WI38 (cell line): Measurements from ENCODE around the gene TRIM17.

Experiments used
- H3K4me3 ChIP-seq: 2 replicates; pipeline ENCODE4 v1.5.1; 2011; ENCODE audit warnings: low read depth, mild to moderate bottlenecking, control low read depth, low read length
- TF ChIP-seq, protein P1 (sequence below): IDR thresholded peaks from 2 replicates; pipeline ENCODE4 v1.5.1; 2012; ENCODE audit warnings: low read depth, mild to moderate bottlenecking, control low read depth, low read length

Gene TRIM17

DNA sequence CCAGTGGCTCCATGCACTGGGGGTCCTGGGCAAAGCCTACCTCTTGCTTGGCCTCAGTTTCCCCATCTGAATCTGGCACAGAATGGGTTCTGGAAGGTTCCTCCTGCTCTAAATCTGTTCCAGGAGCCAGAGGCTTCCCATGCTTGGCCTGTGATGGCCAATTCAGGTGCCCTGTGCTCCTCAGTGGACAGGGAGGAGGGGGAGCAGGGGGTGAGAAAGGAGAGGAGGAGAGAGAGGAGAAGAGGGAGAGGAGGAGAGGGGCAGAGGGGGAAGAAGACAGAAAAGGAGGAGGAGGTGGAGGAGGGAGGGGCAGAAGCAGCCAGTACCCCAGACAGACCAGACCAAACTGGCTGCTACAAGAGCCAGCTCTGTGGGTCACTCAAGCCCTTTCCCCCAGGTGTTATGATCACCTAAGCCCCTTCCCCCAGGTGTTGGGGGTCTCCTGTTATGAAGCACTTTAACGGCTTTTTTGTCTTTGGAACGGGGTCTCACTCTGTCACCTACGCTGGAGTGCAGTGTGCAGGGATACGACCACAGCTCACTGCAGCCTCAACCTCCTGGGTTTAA, 53.7 kb downstream of the TRIM17 start:
- TF ChIP-seq, protein P1, sequence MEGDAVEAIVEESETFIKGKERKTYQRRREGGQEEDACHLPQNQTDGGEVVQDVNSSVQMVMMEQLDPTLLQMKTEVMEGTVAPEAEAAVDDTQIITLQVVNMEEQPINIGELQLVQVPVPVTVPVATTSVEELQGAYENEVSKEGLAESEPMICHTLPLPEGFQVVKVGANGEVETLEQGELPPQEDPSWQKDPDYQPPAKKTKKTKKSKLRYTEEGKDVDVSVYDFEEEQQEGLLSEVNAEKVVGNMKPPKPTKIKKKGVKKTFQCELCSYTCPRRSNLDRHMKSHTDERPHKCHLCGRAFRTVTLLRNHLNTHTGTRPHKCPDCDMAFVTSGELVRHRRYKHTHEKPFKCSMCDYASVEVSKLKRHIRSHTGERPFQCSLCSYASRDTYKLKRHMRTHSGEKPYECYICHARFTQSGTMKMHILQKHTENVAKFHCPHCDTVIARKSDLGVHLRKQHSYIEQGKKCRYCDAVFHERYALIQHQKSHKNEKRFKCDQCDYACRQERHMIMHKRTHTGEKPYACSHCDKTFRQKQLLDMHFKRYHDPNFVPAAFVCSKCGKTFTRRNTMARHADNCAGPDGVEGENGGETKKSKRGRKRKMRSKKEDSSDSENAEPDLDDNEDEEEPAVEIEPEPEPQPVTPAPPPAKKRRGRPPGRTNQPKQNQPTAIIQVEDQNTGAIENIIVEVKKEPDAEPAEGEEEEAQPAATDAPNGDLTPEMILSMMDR: no peak
- no peak overlapping the region for H3K4me3 ChIP-seq

DNA sequence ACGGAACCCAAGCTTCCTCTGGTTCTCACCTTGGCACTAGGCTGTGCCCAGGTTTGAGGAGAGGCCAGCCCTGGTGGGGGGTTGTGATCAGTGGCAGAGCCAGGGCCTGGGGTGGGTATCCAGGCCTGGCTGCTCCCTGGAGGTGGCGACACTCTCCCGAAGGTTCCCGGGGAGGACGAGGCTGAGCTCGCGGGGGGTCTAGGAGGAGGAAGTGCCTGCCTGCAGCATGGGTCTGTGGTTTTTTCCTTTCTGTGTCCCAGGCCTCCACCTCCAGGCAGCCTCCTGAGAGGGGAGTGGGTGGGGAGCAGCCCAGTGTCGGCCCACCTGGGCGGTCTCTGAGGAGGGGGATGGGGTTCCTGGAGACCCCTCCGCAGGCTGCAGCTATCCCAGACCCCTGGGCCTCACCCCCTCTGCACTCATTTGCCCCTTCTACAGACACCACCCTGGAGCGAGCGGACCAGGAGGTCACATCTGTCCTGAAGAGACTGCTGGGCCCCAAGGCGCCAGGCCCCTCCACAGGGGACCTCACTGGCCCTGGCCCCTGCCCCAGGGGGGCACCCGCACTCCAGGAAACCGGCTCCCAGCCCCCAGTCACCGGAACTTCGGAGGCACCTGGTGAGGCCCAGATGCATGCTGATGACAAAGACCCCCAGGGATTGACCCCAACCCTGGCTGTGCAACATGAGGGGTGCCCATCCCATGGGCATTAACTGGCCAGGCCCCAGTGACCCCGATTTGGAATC, 54.3 kb downstream of the TRIM17 start:
- TF ChIP-seq, protein P1: no peak
- H3K4me3 ChIP-seq: no peak overlapping the region

DNA sequence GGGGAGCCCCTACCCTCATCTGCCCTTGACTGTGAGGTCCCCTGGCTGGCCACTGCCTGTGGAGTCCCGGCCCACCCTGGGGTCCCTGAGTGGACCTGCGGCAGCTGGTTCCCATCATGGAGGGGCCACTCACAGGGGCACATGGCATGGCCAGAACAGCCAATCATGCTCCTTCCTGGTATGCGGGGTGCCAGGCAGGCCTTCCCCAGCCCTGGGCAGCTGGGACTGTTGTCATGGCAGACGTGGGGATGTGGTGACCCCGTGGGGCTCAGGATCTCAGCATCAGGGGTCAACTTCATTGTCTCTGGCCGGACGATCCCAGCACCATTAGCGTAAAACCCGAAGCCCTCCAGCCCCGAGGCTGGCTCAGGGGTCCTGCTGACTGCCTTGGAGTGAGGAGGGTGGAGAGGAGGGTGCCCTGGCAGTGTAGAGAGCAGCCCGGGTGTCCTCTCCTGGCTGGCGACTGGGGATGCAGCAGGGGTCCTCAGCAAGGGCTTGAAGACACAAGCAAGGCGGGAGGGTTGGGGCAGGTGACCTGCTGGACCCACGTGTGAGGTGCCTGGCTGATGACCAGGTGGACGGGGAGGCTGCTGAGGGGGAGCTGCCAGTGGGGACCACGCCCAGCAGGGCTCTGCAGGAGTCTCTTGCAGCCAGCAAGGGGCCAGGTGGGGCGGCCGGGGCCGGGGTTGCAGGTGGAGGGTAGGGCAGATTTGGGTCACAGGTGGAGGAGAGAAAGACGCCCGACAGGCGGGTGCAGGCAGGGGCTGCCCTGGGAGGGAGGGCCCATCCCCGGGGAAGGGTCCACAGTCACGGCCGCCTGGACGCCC, 55.1 kb downstream of the TRIM17 start:
- TF ChIP-seq, protein P1: no peak
- H3K4me3 ChIP-seq: no peak overlapping the region

DNA sequence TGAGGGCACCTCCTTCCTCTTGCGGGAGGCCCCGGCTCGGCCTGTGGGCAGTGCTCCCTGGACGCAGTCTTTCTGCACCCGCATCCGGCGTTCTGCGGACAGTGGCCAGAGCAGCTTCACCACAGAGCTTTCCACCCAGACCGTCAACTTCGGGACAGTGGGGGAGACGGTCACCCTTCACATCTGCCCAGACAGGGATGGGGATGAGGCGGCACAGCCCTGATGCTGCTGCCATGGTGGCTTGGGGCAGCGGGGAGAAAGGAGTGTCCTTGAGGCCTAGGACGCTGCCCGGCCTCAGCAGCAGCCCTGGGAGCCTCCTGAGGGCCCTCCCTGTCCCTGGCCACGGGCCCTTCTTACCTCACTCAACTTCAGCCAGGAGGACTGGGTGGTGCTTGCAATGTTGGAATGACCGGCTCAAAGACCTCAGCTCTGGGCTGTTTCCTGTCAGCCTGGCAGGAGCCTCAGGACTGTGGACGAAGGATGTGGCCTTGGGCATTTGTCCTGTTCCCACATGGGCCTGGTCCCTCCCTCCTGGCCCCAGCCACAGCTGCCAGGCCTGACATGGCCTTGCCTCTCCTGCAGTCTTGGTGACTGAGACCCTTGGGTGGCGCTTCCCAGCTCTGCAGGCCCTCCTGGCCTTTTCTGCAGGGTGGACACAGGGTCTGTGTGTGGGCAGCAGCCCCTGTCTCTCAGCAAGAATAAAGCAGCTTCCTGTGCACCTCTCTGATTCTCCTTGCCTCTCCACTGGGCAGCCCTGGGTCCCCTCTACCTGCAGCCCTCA, 55.9 kb downstream of the TRIM17 start:
- H3K4me3 ChIP-seq: no peak overlapping the region
- TF ChIP-seq, protein P1: no peak

DNA sequence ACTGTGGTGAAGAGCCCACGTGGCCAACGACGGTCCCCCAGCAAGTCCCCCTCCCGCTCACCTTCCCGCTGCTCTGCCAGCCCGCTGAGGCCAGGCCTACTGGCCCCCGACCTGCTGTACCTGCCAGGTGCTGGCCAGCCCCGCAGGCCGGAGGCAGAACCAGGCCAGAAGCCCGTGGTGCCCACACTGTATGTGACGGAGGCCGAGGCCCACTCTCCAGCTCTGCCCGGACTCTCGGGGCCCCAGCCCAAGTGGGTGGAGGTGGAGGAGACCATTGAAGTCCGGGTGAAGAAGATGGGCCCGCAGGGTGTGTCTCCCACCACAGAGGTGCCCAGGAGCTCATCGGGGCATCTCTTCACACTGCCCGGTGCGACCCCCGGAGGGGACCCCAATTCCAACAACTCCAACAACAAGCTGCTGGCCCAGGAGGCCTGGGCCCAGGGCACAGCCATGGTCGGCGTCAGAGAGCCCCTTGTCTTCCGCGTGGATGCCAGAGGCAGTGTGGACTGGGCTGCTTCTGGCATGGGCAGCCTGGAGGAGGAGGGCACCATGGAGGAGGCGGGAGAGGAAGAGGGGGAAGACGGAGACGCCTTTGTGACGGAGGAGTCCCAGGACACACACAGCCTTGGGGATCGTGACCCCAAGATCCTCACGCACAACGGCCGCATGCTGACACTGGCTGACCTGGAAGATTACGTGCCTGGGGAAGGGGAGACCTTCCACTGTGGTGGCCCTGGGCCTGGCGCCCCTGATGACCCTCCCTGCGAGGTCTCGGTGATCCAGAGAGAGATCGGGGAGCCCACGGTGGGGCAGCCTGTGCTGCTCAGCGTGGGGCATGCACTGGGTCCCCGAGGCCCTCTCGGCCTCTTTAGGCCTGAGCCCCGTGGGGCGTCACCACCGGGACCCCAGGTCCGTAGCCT, 56.8 kb downstream of the TRIM17 start:
- TF ChIP-seq, protein P1: no peak
- no peak overlapping the region for H3K4me3 ChIP-seq
